Measurements from ENCODE around the gene MFSD6L.

Gene MFSD6L

DNA sequence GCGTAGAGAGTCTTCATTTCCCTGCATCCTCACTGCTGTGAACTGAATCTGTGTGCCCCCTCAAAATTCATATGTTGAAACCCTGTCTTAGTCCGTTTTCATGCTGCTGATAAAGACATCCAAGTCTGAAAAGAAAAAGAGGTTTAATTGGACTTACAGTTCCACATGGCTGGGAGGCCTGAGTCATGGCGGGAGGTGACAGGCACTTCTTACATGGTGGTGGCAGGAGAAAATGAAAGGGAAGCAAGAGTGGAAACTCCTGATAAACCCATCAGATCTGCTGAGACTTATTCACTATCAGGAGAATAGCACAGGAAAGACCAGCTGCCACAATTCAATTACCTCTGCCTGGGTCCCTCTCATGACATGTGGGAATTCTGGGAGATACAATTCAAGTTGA, 51.4 kb downstream of the MFSD6L start:
- no peak for DNase-seq (ENCODE audit: low read depth in 2 of 2)
- TF ChIP-seq, protein P1, sequence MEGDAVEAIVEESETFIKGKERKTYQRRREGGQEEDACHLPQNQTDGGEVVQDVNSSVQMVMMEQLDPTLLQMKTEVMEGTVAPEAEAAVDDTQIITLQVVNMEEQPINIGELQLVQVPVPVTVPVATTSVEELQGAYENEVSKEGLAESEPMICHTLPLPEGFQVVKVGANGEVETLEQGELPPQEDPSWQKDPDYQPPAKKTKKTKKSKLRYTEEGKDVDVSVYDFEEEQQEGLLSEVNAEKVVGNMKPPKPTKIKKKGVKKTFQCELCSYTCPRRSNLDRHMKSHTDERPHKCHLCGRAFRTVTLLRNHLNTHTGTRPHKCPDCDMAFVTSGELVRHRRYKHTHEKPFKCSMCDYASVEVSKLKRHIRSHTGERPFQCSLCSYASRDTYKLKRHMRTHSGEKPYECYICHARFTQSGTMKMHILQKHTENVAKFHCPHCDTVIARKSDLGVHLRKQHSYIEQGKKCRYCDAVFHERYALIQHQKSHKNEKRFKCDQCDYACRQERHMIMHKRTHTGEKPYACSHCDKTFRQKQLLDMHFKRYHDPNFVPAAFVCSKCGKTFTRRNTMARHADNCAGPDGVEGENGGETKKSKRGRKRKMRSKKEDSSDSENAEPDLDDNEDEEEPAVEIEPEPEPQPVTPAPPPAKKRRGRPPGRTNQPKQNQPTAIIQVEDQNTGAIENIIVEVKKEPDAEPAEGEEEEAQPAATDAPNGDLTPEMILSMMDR (IDR thresholded peaks at IDR 0.05; ENCODE audit: low read depth, low read length) = no peak
- no peak overlapping the region for H3K4me3 ChIP-seq (replicated peaks in 1 of 2; ENCODE audit: low read depth in 2 of 2, low read length in 2 of 2)
